AG09319 (cell line): Measurements from ENCODE around the gene RPL37.

Experiments
- DNase-seq: peaks from one replicate; pipeline ENCODE4 v3.0.0-alpha.2; 2010; ENCODE audit warnings: low read depth; ENCODE audit errors: extremely low read depth
- TF ChIP-seq, protein P1 (sequence below): IDR thresholded peaks from 2 replicates; pipeline ENCODE4 v1.5.1; 2011; ENCODE audit warnings: low read depth, mild to moderate bottlenecking, inconsistent platforms, low read length, moderate library complexity

The RPL37 gene

DNA sequence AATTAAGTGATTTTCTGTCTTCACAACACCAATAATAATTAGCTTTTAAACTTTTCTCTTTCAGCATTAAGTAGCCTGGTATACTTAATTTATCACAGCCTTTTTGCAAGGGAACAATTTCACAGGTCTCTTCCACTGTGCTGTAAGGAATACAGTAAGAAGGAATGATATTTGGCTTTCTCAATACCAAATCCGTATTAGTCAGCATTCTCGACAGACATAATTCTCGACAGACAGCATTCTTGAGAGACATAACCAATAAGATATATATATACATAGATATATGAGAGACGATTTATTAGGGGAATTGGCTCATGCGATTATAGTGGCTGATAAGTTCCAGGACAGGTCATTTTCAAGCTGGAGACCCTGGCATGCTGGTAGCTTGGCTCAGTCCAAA lies 54.8 kb downstream of the RPL37 start:
- DNase-seq: no peak
- TF ChIP-seq, protein P1, sequence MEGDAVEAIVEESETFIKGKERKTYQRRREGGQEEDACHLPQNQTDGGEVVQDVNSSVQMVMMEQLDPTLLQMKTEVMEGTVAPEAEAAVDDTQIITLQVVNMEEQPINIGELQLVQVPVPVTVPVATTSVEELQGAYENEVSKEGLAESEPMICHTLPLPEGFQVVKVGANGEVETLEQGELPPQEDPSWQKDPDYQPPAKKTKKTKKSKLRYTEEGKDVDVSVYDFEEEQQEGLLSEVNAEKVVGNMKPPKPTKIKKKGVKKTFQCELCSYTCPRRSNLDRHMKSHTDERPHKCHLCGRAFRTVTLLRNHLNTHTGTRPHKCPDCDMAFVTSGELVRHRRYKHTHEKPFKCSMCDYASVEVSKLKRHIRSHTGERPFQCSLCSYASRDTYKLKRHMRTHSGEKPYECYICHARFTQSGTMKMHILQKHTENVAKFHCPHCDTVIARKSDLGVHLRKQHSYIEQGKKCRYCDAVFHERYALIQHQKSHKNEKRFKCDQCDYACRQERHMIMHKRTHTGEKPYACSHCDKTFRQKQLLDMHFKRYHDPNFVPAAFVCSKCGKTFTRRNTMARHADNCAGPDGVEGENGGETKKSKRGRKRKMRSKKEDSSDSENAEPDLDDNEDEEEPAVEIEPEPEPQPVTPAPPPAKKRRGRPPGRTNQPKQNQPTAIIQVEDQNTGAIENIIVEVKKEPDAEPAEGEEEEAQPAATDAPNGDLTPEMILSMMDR: no peak

DNA sequence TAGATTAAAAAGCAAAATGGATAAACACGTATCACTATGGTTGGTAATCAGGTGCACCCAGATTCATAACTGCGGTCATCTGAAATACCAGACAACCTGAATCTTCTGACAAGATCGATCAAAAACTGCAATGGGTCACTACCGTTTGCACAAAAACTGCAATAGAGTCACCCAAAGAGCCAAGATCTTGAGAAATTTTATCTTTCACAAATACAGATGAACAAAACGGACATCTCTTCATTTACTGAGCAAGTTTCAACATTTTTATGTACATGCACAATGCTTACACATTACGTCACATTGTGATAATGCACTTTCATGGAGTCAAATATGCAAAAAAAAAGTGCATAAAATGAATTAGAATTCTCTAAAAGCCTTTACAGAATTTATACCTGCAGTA lies 55.5 kb downstream of the RPL37 start:
- DNase-seq: no peak
- TF ChIP-seq, protein P1: no peak

DNA sequence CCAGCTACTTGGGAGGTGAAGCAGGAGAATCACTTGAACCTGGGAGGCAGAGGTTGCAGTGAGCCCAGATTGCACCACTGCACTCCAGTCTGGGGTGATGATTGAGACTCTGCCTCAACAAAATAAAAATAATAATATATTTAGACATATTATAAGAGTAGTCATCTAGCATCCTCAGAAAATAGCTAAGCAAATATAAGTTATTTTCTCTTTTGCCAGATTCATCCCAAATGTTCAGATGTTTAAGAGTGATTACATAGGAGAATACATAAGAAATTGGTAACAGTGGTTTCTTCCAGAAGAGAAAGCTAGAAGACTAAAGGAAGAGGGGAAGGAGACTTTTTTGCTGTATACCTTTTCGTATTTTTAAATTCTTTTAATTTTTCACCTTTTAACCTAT lies 56.9 kb downstream of the RPL37 start:
- TF ChIP-seq, protein P1: no peak
- no peak for DNase-seq

DNA sequence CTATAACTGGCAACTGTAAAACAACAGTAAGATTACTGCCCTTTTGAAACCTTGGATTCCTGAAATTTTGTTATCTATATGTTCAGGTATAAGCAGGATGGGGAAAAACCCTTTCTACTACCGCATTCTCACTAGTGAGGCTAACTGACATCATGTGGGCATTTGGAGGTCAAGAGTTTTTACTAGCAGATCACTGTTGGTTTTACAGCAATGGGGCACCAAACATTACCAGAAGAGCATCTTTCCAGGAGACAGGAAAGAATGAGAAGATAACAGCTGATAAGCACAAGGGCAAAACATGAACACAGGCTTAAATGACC lies 58.4 kb downstream of the RPL37 start:
- DNase-seq: no peak
- TF ChIP-seq, protein P1: no peak

DNA sequence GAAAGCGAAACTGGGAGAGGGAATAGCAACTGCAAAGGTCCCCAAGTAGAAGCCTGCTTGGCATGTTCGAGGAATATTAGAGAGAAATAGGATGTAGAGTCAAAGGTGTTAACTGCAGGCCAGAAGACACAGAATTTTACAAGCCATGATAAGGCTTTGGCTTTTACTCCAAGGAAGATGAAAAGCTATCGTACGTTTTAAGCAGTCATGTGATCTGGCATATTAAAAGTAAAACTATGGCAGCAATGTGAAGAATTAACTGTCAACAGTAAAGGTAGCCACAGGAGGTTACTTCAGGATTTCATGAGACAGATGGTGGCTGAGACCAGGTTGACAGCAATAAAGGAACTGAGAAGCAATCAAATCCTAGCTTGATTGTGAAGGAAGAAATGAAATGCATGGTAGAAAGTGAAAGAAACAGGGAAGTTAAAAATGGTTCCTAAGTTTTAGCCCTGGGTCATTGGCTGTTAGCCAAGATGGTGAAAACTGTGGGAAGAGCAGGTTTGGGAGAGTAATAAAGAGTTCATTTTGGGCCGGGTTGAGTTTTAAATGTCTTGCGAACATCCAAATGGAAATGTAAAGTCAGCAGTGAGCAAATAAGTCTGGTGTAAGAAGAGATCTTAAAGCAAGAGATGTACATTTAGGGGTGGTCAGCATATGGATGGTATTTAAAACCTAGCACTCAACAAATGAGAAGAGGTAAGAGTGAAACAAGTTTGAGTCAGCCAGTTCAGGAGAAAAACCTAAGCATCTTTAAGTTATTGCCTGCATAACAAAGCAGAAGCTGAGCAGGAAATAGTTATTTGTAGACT lies 59.0 kb downstream of the RPL37 start:
- no peak for DNase-seq
- TF ChIP-seq, protein P1: no peak
